ENCODE measurements around the gene CDYL2. TPM values are rescaled to one million over a fixed set of nuclear protein-coding genes. Genes with fewer than 3 reads are reported as not detected.
"Not testable (repeated sequence)": the region's sequence is repeated elsewhere in the genome, so short reads cannot be mapped to it uniquely, and the experiment has no call there.

The CDYL2 gene
- total RNA-seq, 1 experiment from 2014 or later: 8.2 TPM

DNA sequence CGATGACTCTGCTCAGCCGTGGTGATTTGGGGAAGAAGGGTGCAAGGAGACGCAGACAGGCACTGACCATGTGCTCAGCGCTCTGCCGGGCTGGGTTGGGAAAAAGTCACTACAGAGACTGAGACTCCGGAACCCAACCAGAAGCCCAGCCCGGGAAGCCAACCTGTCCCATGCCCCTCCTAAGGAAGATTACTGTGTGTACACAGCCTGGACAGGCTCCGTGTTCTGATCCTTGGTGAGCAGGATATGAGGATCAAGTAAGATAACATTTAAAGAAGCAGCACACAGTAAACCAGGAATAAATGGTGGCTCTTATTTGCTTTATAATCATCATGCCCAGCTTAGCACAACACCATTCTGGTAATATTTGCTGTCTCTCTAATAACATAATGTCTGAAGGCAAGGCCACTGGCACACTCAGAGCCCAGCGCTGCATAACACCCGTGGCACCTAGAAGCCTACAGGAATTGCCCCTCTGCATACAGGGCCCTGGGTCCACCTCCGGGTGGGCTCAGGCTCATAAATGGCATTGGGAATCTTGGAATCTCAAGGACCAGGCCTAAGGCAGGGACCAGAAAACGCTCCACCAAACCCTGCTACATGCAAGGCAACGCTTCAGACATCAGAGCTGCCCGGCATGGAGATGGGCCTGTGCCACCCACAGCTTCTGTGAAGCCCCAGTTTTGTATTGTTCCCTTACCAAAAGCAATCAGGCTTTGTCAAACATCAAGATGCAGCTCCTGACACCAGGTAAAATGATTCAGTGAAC lies 150.1 kb downstream of the CDYL2 start (continued):
- no peak for TF ChIP-seq ETV6 (CRISPR knock-in tag; IDR thresholded peaks at IDR 0.05)
- TF ChIP-seq FOXP1 (CRISPR knock-in tag; IDR thresholded peaks at IDR 0.05; ENCODE audit: borderline replicate concordance): no peak
- TF ChIP-seq JUN (CRISPR knock-in tag; IDR thresholded peaks at IDR 0.05): no peak
- TF ChIP-seq, protein P1, sequence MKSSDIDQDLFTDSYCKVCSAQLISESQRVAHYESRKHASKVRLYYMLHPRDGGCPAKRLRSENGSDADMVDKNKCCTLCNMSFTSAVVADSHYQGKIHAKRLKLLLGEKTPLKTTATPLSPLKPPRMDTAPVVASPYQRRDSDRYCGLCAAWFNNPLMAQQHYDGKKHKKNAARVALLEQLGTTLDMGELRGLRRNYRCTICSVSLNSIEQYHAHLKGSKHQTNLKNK (CRISPR knock-in tag; IDR thresholded peaks at IDR 0.05): no peak
- TF ChIP-seq ZNF317 (CRISPR knock-in tag; IDR thresholded peaks at IDR 0.05; ENCODE audit: borderline replicate concordance, low read depth): no peak

DNA sequence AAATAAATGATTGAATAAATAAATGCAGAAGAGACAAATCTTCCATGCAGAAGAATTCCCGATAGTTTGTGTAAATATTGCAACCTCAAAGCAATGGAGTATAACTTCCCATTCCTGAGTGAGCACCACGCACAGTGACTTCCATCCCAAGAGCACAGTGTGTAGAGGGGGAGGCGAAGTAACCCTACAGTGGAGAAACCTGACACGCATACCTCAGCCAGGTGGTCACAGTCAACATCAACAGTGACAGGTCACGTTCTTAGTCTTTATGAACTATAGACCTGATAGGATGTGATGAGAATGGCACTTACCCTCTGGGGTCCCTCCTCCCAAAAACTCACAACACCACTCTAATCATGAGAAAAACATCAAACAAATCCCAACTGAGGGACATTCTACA lies 152.0 kb downstream of the CDYL2 start:
- ATAC-seq (no peak), DNase-seq (ENCODE audit: low spot score) (no peak)
- POLR2A ChIA-PET: no interaction called here
- Mint-ChIP-seq H3K36me3 (no peaks in the 10 kb centered on the region), H3K27me3 (ENCODE audit: low read depth) (no peaks in the 10 kb centered on the region), H3K9me3 (peaks cover 21% of the 10 kb centered on the region), H3K4me3 (no peak overlapping the region), H3K4me1 (peaks cover 17% of the 10 kb centered on the region), H3K27ac (no peak overlapping the region)
- CTCF ChIA-PET: no interaction called here
- TF ChIP-seq FOXJ3 (CRISPR knock-in tag; IDR thresholded peaks at IDR 0.05; ENCODE audit: borderline replicate concordance): no peak
- TF ChIP-seq, protein P2, sequence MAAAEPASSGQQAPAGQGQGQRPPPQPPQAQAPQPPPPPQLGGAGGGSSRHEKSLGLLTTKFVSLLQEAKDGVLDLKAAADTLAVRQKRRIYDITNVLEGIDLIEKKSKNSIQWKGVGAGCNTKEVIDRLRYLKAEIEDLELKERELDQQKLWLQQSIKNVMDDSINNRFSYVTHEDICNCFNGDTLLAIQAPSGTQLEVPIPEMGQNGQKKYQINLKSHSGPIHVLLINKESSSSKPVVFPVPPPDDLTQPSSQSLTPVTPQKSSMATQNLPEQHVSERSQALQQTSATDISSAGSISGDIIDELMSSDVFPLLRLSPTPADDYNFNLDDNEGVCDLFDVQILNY (CRISPR knock-in tag; IDR thresholded peaks at IDR 0.05): no peak
- TF ChIP-seq, protein P3, sequence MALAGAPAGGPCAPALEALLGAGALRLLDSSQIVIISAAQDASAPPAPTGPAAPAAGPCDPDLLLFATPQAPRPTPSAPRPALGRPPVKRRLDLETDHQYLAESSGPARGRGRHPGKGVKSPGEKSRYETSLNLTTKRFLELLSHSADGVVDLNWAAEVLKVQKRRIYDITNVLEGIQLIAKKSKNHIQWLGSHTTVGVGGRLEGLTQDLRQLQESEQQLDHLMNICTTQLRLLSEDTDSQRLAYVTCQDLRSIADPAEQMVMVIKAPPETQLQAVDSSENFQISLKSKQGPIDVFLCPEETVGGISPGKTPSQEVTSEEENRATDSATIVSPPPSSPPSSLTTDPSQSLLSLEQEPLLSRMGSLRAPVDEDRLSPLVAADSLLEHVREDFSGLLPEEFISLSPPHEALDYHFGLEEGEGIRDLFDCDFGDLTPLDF (CRISPR knock-in tag; IDR thresholded peaks at IDR 0.05): no peak
- no peak for TF ChIP-seq SOX15 (CRISPR knock-in tag; IDR thresholded peaks at IDR 0.05)
- no peak for TF ChIP-seq ZNF263 (CRISPR knock-in tag; IDR thresholded peaks at IDR 0.05; ENCODE audit: low read depth)
- TF ChIP-seq, protein P4, sequence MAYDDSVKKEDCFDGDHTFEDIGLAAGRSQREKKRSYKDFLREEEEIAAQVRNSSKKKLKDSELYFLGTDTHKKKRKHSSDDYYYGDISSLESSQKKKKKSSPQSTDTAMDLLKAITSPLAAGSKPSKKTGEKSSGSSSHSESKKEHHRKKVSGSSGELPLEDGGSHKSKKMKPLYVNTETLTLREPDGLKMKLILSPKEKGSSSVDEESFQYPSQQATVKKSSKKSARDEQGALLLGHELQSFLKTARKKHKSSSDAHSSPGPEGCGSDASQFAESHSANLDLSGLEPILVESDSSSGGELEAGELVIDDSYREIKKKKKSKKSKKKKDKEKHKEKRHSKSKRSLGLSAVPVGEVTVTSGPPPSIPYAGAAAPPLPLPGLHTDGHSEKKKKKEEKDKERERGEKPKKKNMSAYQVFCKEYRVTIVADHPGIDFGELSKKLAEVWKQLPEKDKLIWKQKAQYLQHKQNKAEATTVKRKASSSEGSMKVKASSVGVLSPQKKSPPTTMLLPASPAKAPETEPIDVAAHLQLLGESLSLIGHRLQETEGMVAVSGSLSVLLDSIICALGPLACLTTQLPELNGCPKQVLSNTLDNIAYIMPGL (CRISPR knock-in tag; IDR thresholded peaks at IDR 0.05): no peak
- no peak for TF ChIP-seq PRRX2 (CRISPR knock-in tag; IDR thresholded peaks at IDR 0.05)
- no peak for TF ChIP-seq NR3C1 (CRISPR knock-in tag; conservative IDR thresholded peaks at IDR 0.05; ENCODE audit: low read depth)
- TF ChIP-seq ELF4 (CRISPR knock-in tag; IDR thresholded peaks at IDR 0.05; ENCODE audit: low read depth): no peak
- TF ChIP-seq, protein P5, sequence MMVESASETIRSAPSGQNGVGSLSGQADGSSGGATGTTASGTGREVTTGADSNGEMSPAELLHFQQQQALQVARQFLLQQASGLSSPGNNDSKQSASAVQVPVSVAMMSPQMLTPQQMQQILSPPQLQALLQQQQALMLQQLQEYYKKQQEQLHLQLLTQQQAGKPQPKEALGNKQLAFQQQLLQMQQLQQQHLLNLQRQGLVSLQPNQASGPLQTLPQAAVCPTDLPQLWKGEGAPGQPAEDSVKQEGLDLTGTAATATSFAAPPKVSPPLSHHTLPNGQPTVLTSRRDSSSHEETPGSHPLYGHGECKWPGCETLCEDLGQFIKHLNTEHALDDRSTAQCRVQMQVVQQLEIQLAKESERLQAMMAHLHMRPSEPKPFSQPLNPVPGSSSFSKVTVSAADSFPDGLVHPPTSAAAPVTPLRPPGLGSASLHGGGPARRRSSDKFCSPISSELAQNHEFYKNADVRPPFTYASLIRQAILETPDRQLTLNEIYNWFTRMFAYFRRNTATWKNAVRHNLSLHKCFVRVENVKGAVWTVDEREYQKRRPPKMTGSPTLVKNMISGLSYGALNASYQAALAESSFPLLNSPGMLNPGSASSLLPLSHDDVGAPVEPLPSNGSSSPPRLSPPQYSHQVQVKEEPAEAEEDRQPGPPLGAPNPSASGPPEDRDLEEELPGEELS (CRISPR knock-in tag; IDR thresholded peaks at IDR 0.05): no peak
- no peak for TF ChIP-seq ZNF121 (CRISPR knock-in tag; IDR thresholded peaks at IDR 0.05)
- TF ChIP-seq SMAD4 (CRISPR knock-in tag; IDR thresholded peaks at IDR 0.05): no peak
- no peak for TF ChIP-seq JAZF1 (CRISPR knock-in tag; IDR thresholded peaks at IDR 0.05)
- no peak for TF ChIP-seq HMGA2 (CRISPR knock-in tag; IDR thresholded peaks at IDR 0.05)
- TF ChIP-seq ZNF423 (CRISPR knock-in tag; IDR thresholded peaks at IDR 0.05): no peak
- TF ChIP-seq OVOL2 (CRISPR knock-in tag; IDR thresholded peaks at IDR 0.05; ENCODE audit: borderline replicate concordance): no peak
- TF ChIP-seq RORB (CRISPR knock-in tag; IDR thresholded peaks at IDR 0.05): no peak

DNA sequence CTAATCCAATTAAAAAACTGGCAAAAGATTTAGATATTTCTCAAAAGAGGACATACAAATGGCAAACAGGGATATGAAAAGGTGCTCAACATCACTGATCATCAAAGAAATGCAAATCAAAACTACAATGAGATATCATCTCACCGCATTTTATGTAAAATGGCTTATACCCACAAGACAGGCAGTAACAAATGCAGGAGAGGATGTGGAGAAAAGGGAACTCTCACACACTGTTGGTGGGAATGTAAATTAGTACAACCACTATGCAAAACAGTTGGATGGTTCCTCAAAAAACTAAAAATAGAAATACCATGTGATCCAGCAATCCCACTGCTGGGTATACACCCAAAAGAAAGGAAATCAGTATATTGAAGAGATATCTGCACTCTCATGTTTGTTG lies 154.1 kb downstream of the CDYL2 start:
- Mint-ChIP-seq H3K4me1 (peaks cover 17% of the 10 kb centered on the region), H3K9me3 (peaks cover 30% of the 10 kb centered on the region)
- CTCF ChIA-PET; POLR2A ChIA-PET; H3K4me3 Mint-ChIP-seq; H3K27me3 Mint-ChIP-seq (ENCODE audit: low read depth); ATAC-seq; H3K36me3 Mint-ChIP-seq; DNase-seq (ENCODE audit: low spot score); H3K27ac Mint-ChIP-seq: not testable (repeated sequence)
